Measurements from ENCODE around the gene CYP27B1.

DNA sequence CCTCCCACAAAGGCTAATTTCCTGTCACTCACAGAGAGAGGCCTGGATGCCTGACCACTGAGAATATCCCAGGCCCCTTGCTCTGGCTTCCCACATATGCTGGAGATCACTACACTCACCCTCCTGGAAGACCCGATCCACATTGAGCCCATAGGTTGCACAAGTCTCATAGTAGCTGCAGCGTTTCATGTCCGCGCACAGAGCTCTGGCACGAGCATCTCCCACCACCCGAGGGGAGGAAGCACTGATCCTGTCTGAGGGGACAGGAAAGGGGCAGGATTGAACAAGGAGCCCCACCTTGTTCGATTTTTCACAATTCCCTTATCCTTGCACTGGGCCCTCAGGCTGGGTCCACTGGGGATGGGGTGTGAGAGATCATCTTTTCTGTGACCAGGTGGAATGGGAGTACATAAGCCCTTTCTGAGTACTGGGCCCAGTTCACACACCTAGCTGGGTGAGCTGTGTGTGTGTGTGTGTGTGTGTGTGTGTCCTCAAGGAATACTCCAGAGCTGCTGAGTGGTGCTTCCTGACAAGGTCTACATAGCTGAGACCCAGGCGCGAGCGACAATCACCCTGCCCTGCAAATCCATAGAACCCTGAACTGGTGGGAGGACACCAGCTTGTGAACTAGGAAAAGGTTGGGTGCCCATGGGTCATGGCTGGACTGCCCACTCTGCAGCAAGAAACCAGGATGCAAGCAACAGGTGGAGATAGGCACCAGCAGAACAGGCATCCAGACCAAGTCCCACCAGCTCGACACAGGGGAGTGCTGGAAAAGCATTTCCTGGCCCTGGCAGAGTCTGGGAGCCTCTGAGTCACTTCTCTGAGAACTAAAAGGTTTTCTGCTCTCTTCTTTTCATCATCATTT, 33.9 kb downstream of the CYP27B1 start:
- TF ChIP-seq, protein P1, sequence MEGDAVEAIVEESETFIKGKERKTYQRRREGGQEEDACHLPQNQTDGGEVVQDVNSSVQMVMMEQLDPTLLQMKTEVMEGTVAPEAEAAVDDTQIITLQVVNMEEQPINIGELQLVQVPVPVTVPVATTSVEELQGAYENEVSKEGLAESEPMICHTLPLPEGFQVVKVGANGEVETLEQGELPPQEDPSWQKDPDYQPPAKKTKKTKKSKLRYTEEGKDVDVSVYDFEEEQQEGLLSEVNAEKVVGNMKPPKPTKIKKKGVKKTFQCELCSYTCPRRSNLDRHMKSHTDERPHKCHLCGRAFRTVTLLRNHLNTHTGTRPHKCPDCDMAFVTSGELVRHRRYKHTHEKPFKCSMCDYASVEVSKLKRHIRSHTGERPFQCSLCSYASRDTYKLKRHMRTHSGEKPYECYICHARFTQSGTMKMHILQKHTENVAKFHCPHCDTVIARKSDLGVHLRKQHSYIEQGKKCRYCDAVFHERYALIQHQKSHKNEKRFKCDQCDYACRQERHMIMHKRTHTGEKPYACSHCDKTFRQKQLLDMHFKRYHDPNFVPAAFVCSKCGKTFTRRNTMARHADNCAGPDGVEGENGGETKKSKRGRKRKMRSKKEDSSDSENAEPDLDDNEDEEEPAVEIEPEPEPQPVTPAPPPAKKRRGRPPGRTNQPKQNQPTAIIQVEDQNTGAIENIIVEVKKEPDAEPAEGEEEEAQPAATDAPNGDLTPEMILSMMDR (IDR thresholded peaks at IDR 0.05; ENCODE audit: insufficient read depth, low read length, poor library complexity, severe bottlenecking): no peak
- TF ChIP-seq EZH2phosphoT487 (conservative IDR thresholded peaks at IDR 0.05; ENCODE audit: low read length): no peak

All from SU-DHL-6 (cell line).